A673 (cell line): ENCODE results near the gene AQP6. TPM values are rescaled to one million over a fixed set of nuclear protein-coding genes. Genes with fewer than 3 reads are reported as not detected.

Source experiments
- BruUV-seq: library from RNA; stranded (reverse); fragments of 400-500 nt; replicated peaks from 2 replicates; lab custom pipeline; 2021; lab: Mats Ljungman, UMichigan
- CTCF ChIA-PET: fragments of 300-600 bp; sonication (Branson Sonifier 250); formaldehyde crosslinking; loops from one replicate; lab custom pipeline; 2022; ENCODE audit warnings: antibody characterized with exemption; lab: Charles Lee
- POLR2A ChIA-PET: fragments of 300-600 bp; sonication (Branson Sonifier 250); formaldehyde crosslinking; loops from one replicate; lab custom pipeline; 2022; ENCODE audit warnings: antibody characterized with exemption; ENCODE audit not compliant: low non-redundant PET; lab: Charles Lee
- DNase-seq: peaks from one replicate; pipeline ENCODE4 v3.0.0-alpha.2; 2015; ENCODE audit warnings: low spot score
- H3K27ac ChIP-seq: fragments of 200-600 bp; sonication (generic); 2 replicates; pipeline ENCODE4 v1.5.1; 2016; ENCODE audit warnings: mixed run types, low read depth, mild to moderate bottlenecking, mixed read lengths, antibody characterized with exemption, low read length; ENCODE audit not compliant: poor library complexity, severe bottlenecking
- H3K27me3 ChIP-seq: fragments of 200-600 bp; sonication (generic); replicated peaks from 2 replicates; pipeline ENCODE4 v1.6.1; 2017; ENCODE audit warnings: mixed run types, low read depth, mild to moderate bottlenecking, mixed read lengths, antibody characterized with exemption, low read length; ENCODE audit not compliant: insufficient read depth, poor library complexity
- H3K36me3 ChIP-seq: fragments of 200-600 bp; sonication (generic); 2 replicates; pipeline ENCODE4 v1.6.1; 2016; ENCODE audit warnings: mixed run types, mild to moderate bottlenecking, mixed read lengths, antibody characterized with exemption, low read length; ENCODE audit not compliant: insufficient read depth, poor library complexity, severe bottlenecking
- H3K4me1 ChIP-seq: fragments of 200-600 bp; sonication (generic); 2 replicates; pipeline ENCODE4 v1.6.1; 2017; ENCODE audit warnings: mixed run types, mild to moderate bottlenecking, mixed read lengths, antibody characterized with exemption, low read length; ENCODE audit not compliant: insufficient read depth, poor library complexity, severe bottlenecking
- H3K4me3 ChIP-seq: fragments of 200-600 bp; sonication (generic); 2 replicates; pipeline ENCODE4 v1.5.1; 2016; ENCODE audit warnings: low read depth, mixed run types, mild to moderate bottlenecking, mixed read lengths, low read length; ENCODE audit not compliant: poor library complexity, severe bottlenecking
- H3K9me3 ChIP-seq: fragments of 200-600 bp; sonication (generic); 2 replicates; pipeline ENCODE4 v1.6.1; 2016; ENCODE audit warnings: mixed run types, low read depth, mild to moderate bottlenecking, mixed read lengths, antibody characterized with exemption, low read length; ENCODE audit not compliant: poor library complexity, severe bottlenecking
- CTCF ChIP-seq: fragments of 300-800, 200-600 bp; sonication (generic); conservative IDR thresholded peaks from 2 replicates; pipeline ENCODE4 v1.5.1; 2017; ENCODE audit warnings: low read depth, mild to moderate bottlenecking, antibody characterized with exemption, low read length, moderate library complexity, mixed read lengths
- EZH2 ChIP-seq: fragments of 200-600 bp; sonication (generic); IDR thresholded peaks from 2 replicates; pipeline ENCODE4 v1.6.1; 2017; ENCODE audit warnings: borderline replicate concordance, low read depth, mild to moderate bottlenecking, mixed read lengths, antibody characterized with exemption, low read length; ENCODE audit not compliant: poor library complexity, severe bottlenecking
- intact Hi-C: fragments of 100-400 bp; cut with micrococcal nuclease; formaldehyde crosslinking; loops from one replicate; pipeline ENCODE4 v1.10.0; 2022; ENCODE audit not compliant: unreplicated experiment
- total RNA-seq: library from RNA; stranded (reverse); gene quantifications from 2 replicates; pipeline ENCODE4 v1.2.3, GENCODE V29; 2021

The AQP6 gene
- total RNA-seq, 1 experiment from 2014 or later = not detected

- no peaks in the 10 kb centered on the region for H3K4me1 ChIP-seq
- POLR2A ChIA-PET = no interaction called here
- H3K27ac ChIP-seq = no peak overlapping the region
- H3K4me3 ChIP-seq = no peak overlapping the region
- TF ChIP-seq CTCF (no peak), EZH2 (no peak)
- H3K36me3 ChIP-seq = no peaks in the 10 kb centered on the region
- no peaks in the 10 kb centered on the region for H3K9me3 ChIP-seq
- no TSS peak for BruUV-seq
- DNase-seq = no peak
- peaks cover 11% of the 10 kb centered on the region for H3K27me3 ChIP-seq
- intact Hi-C loops = no loop called here
- CTCF ChIA-PET = no interaction called here
These were observed 20.2 kb upstream of the AQP6 start for GRCh38 chr12:49952391-49953055.

GRCh38 chr12:49953151-49953550 is 19.6 kb upstream of the AQP6 start:
- Histone ChIP-seq H3K27ac (no peak overlapping the region), H3K36me3 (no peaks in the 10 kb centered on the region), H3K4me3 (no peak overlapping the region), H3K4me1 (no peaks in the 10 kb centered on the region), H3K27me3 (peaks cover 17% of the 10 kb centered on the region), H3K9me3 (no peaks in the 10 kb centered on the region)
- TF ChIP-seq EZH2 (no peak), CTCF (no peak)
- intact Hi-C loops = no loop called here
- ChIA-PET CTCF (interaction anchor here (1.4 kb wide), 1 partner anchor 8 kb away, joined by 5 read pairs; no protein-coding TSS in a partner anchor), POLR2A (no interaction called here)
- no TSS peak for BruUV-seq
- DNase-seq = no peak

GRCh38 chr12:49953961-49954846 is 18.5 kb upstream of the AQP6 start:
- H3K4me3 ChIP-seq = no peak overlapping the region
- ChIA-PET CTCF (interaction anchor here (1.4 kb wide), 1 partner anchor 9 kb away, joined by 5 read pairs; no protein-coding TSS in a partner anchor), POLR2A (no interaction called here)
- DNase-seq = no peak
- no TSS peak for BruUV-seq
- no peaks in the 10 kb centered on the region for H3K36me3 ChIP-seq
- intact Hi-C loops = no loop called here
- TF ChIP-seq EZH2 (no peak), CTCF (no peak)
- H3K4me1 ChIP-seq = no peaks in the 10 kb centered on the region
- no peak overlapping the region for H3K27ac ChIP-seq
- H3K27me3 ChIP-seq = peaks cover 27% of the 10 kb centered on the region
- H3K9me3 ChIP-seq = no peaks in the 10 kb centered on the region
